Activated CD8-positive, alpha-beta memory T cell treated with anti-CD3 and anti-CD28 coated beads, Interleukin-2, amount 10 ng/mL, durations not matched to agents 7 days and 5 days (primary cell): Measurements from ENCODE around the gene RRM2. TPM values are rescaled to one million over a fixed set of nuclear protein-coding genes. Genes with fewer than 3 reads are reported as not detected.

ENCODE experiments used
- ATAC-seq: fragments of 150-1000 bp; cut with Tn5 transposase; one replicate; pipeline ENCODE4 v1.10.0; 2021; ENCODE audit warnings: moderate library complexity
- CTCF ChIA-PET: fragments of 350-600 bp; sonication (Branson Sonifier 250); formaldehyde crosslinking; loops from one replicate; lab custom pipeline; 2021; ENCODE audit warnings: antibody characterized with exemption; lab: Charles Lee
- DNase-seq: peaks from one replicate; pipeline ENCODE4 v3.0.0-alpha.2; 2020
- H3K27ac Mint-ChIP-seq: one replicate; pipeline ENCODE4 v1.8.0; 2021; ENCODE audit warnings: mild to moderate bottlenecking, mixed read lengths
- H3K27me3 Mint-ChIP-seq: one replicate; pipeline ENCODE4 v1.8.0; 2021; ENCODE audit warnings: mixed read lengths
- H3K36me3 Mint-ChIP-seq: one replicate; pipeline ENCODE4 v1.8.0; 2021; ENCODE audit warnings: mild to moderate bottlenecking, mixed read lengths
- H3K4me1 Mint-ChIP-seq: one replicate; pipeline ENCODE4 v1.8.0; 2021; ENCODE audit warnings: mixed read lengths
- H3K4me3 Mint-ChIP-seq: one replicate; pipeline ENCODE4 v1.8.0; 2021; ENCODE audit warnings: mild to moderate bottlenecking, moderate library complexity, mixed read lengths
- H3K9me3 Mint-ChIP-seq: one replicate; pipeline ENCODE4 v1.8.0; 2022; ENCODE audit warnings: low read depth, mixed read lengths
- total RNA-seq, 2 experiments: library from RNA; stranded (reverse); gene quantifications; one replicate each; pipeline ENCODE4 v1.2.3, GENCODE V29; 2021

The RRM2 gene
- total RNA-seq, 2 experiments from 2014 or later, result 506 to 648 TPM

GRCh38 chr2:10125842-10126631 lies 3.5 kb downstream of the RRM2 start:
- no peak for DNase-seq
- Mint-ChIP-seq H3K27me3 (no peaks in the 10 kb centered on the region), H3K9me3 (no peaks in the 10 kb centered on the region), H3K27ac (peak overlapping the region; percentile 97), H3K36me3 (peaks cover 85% of the 10 kb centered on the region), H3K4me3 (peak overlapping the region; percentile 97), H3K4me1 (peaks cover 59% of the 10 kb centered on the region)
- ATAC-seq, result no peak
- CTCF ChIA-PET, result interaction anchor here (1.0 to 7.9 kb wide), 15 partner anchors 13 to 542 kb away, joined by 3 to 86 read pairs (median 4); partner anchors contain the start of genes HPCAL1, ODC1 and TAF1B

GRCh38 chr2:10126632-10127026 lies 4.1 kb downstream of the RRM2 start:
- CTCF ChIA-PET, result interaction anchor here (1.2 to 7.9 kb wide), 6 partner anchors 16 to 541 kb away, joined by 3 to 86 read pairs (median 8); no protein-coding TSS in a partner anchor
- Mint-ChIP-seq H3K27ac (peak overlapping the region; percentile 73), H3K4me3 (peak overlapping the region; percentile 97), H3K4me1 (peaks cover 62% of the 10 kb centered on the region), H3K9me3 (no peaks in the 10 kb centered on the region), H3K27me3 (no peaks in the 10 kb centered on the region), H3K36me3 (peaks cover 84% of the 10 kb centered on the region)
- ATAC-seq (no peak), DNase-seq (no peak)

GRCh38 chr2:10128420-10128819 lies 5.9 kb downstream of the RRM2 start:
- H3K4me3 Mint-ChIP-seq, result peak overlapping the region; percentile 29
- DNase-seq (no peak), ATAC-seq (no peak)
- peaks cover 73% of the 10 kb centered on the region for H3K4me1 Mint-ChIP-seq
- peak overlapping the region; percentile 30 for H3K27ac Mint-ChIP-seq
- CTCF ChIA-PET, result interaction anchor here (0.6 to 7.9 kb wide), 5 partner anchors 11 to 503 kb away, joined by 3 to 86 read pairs (median 4); no protein-coding TSS in a partner anchor
- H3K9me3 Mint-ChIP-seq, result no peaks in the 10 kb centered on the region
- no peaks in the 10 kb centered on the region for H3K27me3 Mint-ChIP-seq
- H3K36me3 Mint-ChIP-seq, result peaks cover 87% of the 10 kb centered on the region

DNA sequence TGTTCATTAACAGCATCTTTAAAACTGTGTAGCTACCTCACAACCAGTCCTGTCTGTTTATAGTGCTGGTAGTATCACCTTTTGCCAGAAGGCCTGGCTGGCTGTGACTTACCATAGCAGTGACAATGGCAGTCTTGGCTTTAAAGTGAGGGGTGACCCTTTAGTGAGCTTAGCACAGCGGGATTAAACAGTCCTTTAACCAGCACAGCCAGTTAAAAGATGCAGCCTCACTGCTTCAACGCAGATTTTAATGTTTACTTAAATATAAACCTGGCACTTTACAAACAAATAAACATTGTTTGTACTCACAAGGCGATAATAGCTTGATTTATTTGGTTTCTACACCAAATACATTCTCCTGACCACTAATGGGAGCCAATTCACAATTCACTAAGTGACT lies 7.0 kb downstream of the RRM2 start:
- Mint-ChIP-seq H3K4me1 (peaks cover 72% of the 10 kb centered on the region), H3K9me3 (no peaks in the 10 kb centered on the region), H3K27ac (no peak overlapping the region), H3K27me3 (no peaks in the 10 kb centered on the region), H3K4me3 (peak overlapping the region; percentile 29), H3K36me3 (peaks cover 78% of the 10 kb centered on the region)
- ATAC-seq (no peak), DNase-seq (no peak)
- CTCF ChIA-PET, result interaction anchor here (1.0 to 7.9 kb wide), 3 partner anchors 57 to 525 kb away, joined by 3 to 86 read pairs (median 4); no protein-coding TSS in a partner anchor

DNA sequence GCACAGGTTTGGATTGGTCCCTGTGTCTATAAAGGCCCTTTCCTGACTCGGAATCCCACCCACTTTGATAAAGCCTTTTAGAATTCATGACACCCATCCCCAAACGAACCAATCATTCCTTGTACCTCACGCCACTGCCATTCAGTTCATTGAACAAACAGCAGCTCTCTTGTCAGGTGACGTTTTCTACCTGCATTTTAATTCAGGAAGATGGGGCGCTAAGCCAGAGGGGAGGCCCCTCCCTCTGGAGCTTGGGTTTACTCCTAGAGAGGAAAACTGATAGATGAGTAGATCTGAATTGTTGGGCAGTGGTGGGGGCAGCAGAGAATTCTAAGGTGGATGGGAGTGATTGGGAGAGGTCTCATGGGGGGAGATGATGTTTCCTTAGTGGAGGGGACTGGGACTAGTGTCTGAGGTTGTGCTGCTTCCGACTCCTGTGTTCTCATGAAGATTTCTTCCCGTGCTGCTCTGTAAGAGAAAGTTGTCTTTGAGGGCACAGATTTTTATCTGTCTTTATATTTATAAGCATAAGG lies 9.6 kb downstream of the RRM2 start:
- ATAC-seq, result no peak
- Mint-ChIP-seq H3K9me3 (no peaks in the 10 kb centered on the region), H3K4me1 (peaks cover 48% of the 10 kb centered on the region), H3K27ac (peak overlapping the region; percentile 49), H3K4me3 (no peak overlapping the region), H3K27me3 (no peaks in the 10 kb centered on the region), H3K36me3 (peaks cover 63% of the 10 kb centered on the region)
- CTCF ChIA-PET, result interaction anchor here (1.9 to 2.0 kb wide), 2 partner anchors 8 to 303 kb away, joined by 5 to 6 read pairs; no protein-coding TSS in a partner anchor
- no peak for DNase-seq

DNA sequence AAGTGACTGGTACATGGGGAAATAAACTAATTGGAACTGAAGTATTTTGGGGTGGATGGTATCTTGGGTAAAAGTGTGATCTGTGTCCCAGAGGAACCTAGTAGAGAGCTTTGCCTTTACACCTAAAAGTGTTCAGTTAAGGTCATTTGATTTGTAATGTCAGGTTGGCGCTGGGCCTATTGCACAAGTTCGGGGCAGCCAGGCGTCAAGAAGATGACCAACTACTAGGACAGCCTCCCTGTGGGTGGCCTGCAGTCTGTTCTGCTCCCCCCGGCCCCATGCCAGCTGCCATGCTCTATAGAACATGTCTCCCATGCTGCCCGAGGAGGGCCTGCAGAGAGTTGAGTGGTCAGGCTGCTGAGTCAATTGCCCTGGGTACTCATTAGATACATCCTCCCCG lies 10.1 kb downstream of the RRM2 start:
- DNase-seq (no peak), ATAC-seq (no peak)
- peaks cover 58% of the 10 kb centered on the region for H3K36me3 Mint-ChIP-seq
- H3K9me3 Mint-ChIP-seq, result no peaks in the 10 kb centered on the region
- H3K27me3 Mint-ChIP-seq, result no peaks in the 10 kb centered on the region
- CTCF ChIA-PET, result interaction anchor here (0.9 to 2.0 kb wide), 3 partner anchors 8 to 302 kb away, joined by 3 to 6 read pairs (median 5); no protein-coding TSS in a partner anchor
- peaks cover 47% of the 10 kb centered on the region for H3K4me1 Mint-ChIP-seq
- no peak overlapping the region for H3K4me3 Mint-ChIP-seq
- peak overlapping the region; percentile 49 for H3K27ac Mint-ChIP-seq

GRCh38 chr2:10132996-10133647 lies 10.6 kb downstream of the RRM2 start:
- ATAC-seq, result peak; percentile 14
- H3K4me3 Mint-ChIP-seq, result no peak overlapping the region
- H3K36me3 Mint-ChIP-seq, result peaks cover 54% of the 10 kb centered on the region

DNA sequence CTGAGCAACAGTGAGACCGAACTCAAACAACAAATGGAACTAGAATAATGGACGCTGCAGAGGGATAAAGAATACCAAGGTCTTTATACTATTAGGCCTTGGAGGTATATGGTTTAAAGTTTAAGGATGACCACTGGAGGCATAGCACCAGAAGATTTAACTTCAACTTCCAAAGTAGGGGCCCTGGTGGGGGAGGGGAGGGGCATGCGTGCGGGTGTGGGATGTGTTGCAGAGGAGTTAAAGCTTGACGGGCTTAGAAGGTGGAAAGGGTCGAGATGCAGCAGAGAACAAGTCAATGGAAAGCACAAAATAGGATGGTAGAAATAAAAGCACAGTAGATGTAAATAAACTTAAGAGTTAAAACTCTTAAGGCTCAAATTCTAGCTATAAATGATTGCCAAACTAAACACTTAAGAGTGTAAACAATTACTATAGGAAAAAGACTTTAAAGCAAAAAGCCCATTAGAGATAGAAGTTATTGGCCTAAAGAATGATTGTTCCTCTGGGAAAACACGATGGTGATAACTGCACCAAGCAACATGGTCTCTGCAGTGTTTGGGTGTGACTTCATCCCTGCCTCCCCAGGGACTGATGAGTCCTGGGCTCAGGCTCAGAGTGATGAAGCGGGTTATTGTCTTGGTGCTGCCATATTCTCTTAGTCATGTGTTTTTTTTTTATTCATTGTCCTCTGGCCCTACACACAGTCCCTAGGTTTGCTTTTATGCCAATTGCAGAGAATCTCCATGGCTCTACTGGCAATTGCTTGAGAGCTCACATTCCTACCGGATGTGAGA lies 13.0 kb downstream of the RRM2 start:
- Mint-ChIP-seq H3K4me1 (peaks cover 32% of the 10 kb centered on the region), H3K27ac (peak overlapping the region; percentile 56), H3K36me3 (peaks cover 34% of the 10 kb centered on the region), H3K4me3 (no peak overlapping the region), H3K27me3 (no peaks in the 10 kb centered on the region), H3K9me3 (no peaks in the 10 kb centered on the region)
- ATAC-seq (no peak), DNase-seq (no peak)
- CTCF ChIA-PET, result interaction anchor here (0.6 to 3.1 kb wide), 6 partner anchors 11 to 300 kb away, joined by 3 to 12 read pairs (median 4); no protein-coding TSS in a partner anchor

More at GRCh38 chr2:10132996-10133647, 10.6 kb downstream of the RRM2 start:
- H3K27ac Mint-ChIP-seq, result no peak overlapping the region
- H3K4me1 Mint-ChIP-seq, result peaks cover 44% of the 10 kb centered on the region
- no peak for DNase-seq
- H3K27me3 Mint-ChIP-seq, result no peaks in the 10 kb centered on the region
- H3K9me3 Mint-ChIP-seq, result no peaks in the 10 kb centered on the region
- CTCF ChIA-PET, result interaction anchor here (0.9 to 3.1 kb wide), 4 partner anchors 9 to 302 kb away, joined by 3 to 12 read pairs (median 6); no protein-coding TSS in a partner anchor

GRCh38 chr2:10136101-10136934 lies 13.8 kb downstream of the RRM2 start:
- H3K9me3 Mint-ChIP-seq, result no peaks in the 10 kb centered on the region
- no peak for ATAC-seq
- no peak for DNase-seq
- no peaks in the 10 kb centered on the region for H3K27me3 Mint-ChIP-seq
- peaks cover 29% of the 10 kb centered on the region for H3K36me3 Mint-ChIP-seq
- peaks cover 32% of the 10 kb centered on the region for H3K4me1 Mint-ChIP-seq
- H3K4me3 Mint-ChIP-seq, result no peak overlapping the region
- peak overlapping the region; percentile 56 for H3K27ac Mint-ChIP-seq
- CTCF ChIA-PET, result interaction anchor here (0.6 to 3.1 kb wide), 6 partner anchors 12 to 299 kb away, joined by 3 to 12 read pairs (median 4); no protein-coding TSS in a partner anchor

GRCh38 chr2:10137053-10137843 lies 14.7 kb downstream of the RRM2 start:
- Mint-ChIP-seq H3K4me3 (no peak overlapping the region), H3K36me3 (peaks cover 30% of the 10 kb centered on the region), H3K9me3 (no peaks in the 10 kb centered on the region), H3K27ac (no peak overlapping the region), H3K4me1 (peaks cover 34% of the 10 kb centered on the region), H3K27me3 (no peaks in the 10 kb centered on the region)
- CTCF ChIA-PET, result interaction anchor here (1.1 to 2.4 kb wide), 2 partner anchors 272 to 298 kb away, joined by 3 to 6 read pairs; no protein-coding TSS in a partner anchor
- no peak for DNase-seq
- ATAC-seq, result no peak

- Mint-ChIP-seq H3K27me3 (no peaks in the 10 kb centered on the region), H3K36me3 (peaks cover 35% of the 10 kb centered on the region), H3K27ac (no peak overlapping the region), H3K9me3 (no peaks in the 10 kb centered on the region), H3K4me3 (no peak overlapping the region), H3K4me1 (peaks cover 29% of the 10 kb centered on the region)
- DNase-seq (no peak), ATAC-seq (no peak)
- CTCF ChIA-PET, result interaction anchor here (0.8 to 5.9 kb wide), 6 partner anchors 11 to 296 kb away, joined by 3 to 37 read pairs (median 4); no protein-coding TSS in a partner anchor
Measured at GRCh38 chr2:10139536-10139935, 17.0 kb downstream of the RRM2 start.
